Aorta (tissue), 4 donors: Measurements from ENCODE around the gene DPPA4. TPM values are rescaled to one million over a fixed set of nuclear protein-coding genes. Genes with fewer than 3 reads are reported as not detected.

Experiments
- polyA plus RNA-seq, 2 donors: library from polyadenylated mRNA; stranded (reverse); fragments of 200-250 nt; gene quantifications; one replicate each; pipeline ENCODE4 v1.2.3, GENCODE V29; 2013
- total RNA-seq, 2 donors: library from RNA; stranded (reverse); fragmentation: NEBNext Ultra II Directional; extraction: Animal tissue kit (Norgen Biotek cat#: 25700); gene quantifications; one replicate each; pipeline ENCODE4 v1.2.1, GENCODE V29; 2021
- donor health status: healthy with polysubstance abuse.
- donor health status: Bipolar disorder and iron deficiency.
- donor health status: DM: no; HTN: no; CAD: no.
- donor health status: DM: yes; HTN: yes; CAD: no.

The DPPA4 gene
- total and polyA plus RNA-seq, 4 donors: not detected

Other genes starting within 250 kb of the DPPA4 start
- gene MORC1, start 219.4 kb downstream of the DPPA4 start, total RNA-seq: not detected
- gene MORC1, start 219.4 kb downstream of the DPPA4 start, polyA plus RNA-seq: not detected
- gene C3orf85, start 200.8 kb downstream of the DPPA4 start, total RNA-seq: not detected
- gene C3orf85, start 200.8 kb downstream of the DPPA4 start, polyA plus RNA-seq: 10 to 100 TPM in 1 of 2 donors, under 1 TPM in 1; 0.82 to 25.9 TPM
- not detected for gene DPPA2, start 21.0 kb downstream of the DPPA4 start, total RNA-seq
- not detected for gene DPPA2, start 21.0 kb downstream of the DPPA4 start, polyA plus RNA-seq